Activated CD4-positive, alpha-beta T cell treated with anti-CD3 and anti-CD28 coated beads, Interleukin-2, amount 50 U/mL, for 16 hours (primary cell): ENCODE results near the gene ZSWIM3.

ENCODE experiments used
- DNase-seq: peaks from one replicate; pipeline ENCODE4 v3.0.0-alpha.2; 2020

Gene ZSWIM3

GRCh38 chr20:45833030-45833882 lies 24.2 kb upstream of the ZSWIM3 start, which contains the start of gene SNX21:
Gene SNX21 (plus strand): TSS chr20:45833799. CDS start chr20:45833920, 121 bp downstream.
- peak; percentile 55 for DNase-seq

DNA sequence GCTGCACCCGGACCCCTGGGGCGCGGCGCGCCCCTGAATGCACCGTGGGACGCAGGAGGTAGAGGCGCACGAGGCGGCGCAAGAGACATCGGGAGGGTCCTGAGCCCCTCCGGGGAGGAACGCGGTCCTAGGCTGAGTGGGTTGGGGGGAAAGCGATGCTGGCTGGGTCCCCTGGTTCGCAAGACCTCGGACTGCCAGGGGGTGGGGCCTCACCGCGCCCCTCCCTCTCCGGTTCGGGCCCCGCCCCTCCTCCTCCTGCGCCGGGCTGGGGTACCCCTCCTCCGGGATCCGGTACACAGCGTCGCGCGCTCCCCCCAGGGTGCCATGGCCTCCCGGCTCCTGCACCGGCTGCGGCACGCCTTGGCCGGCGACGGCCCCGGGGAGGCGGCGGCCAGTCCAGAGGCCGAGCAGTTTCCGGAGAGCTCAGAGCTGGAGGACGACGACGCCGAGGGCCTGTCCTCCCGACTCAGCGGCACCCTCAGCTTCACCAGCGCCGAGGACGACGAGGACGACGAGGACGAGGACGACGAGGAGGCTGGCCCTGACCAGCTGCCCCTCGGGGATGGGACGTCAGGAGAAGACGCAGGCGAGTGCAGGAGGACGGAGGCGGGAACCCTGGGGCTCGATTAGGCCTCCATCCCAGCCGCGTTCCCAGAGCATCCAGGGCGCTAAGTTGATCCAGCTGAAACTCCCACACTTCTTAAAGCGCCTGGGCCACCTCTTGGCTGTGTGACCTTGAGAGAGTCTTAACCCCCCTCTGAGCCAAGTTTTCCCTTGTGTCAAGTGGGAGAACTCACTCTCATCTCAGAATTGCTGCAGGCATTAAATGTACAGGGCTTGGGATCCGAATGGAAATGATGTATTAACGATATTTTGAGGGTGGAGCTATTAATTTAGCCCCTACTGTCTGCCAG lies 23.3 kb upstream of the ZSWIM3 start:
- peak; percentile 28 for DNase-seq

- DNase-seq: no peak
Measured at GRCh38 chr20:45834797-45835161, 22.6 kb upstream of the ZSWIM3 start.

DNA sequence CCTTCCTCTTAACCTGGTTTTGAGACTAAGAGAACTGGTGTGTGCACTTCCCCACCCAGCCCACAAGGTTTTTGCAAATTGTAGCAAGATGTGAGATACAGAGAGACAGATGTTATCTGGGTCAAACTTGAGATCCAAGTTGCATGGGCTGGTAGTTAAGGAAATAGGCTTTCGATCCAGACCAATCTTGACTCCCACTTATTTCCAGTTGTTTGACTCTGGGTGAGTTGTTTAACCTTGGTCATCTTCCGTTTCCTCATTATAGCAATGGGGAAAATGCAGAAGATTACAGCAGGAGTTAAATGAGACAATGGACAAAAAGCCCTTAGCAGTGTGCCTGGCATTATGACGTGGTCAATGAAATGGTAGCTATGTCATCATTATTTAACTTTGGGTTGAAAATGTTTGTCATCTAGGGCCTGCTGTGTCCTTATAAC lies 22.1 kb upstream of the ZSWIM3 start:
- no peak for DNase-seq

DNA sequence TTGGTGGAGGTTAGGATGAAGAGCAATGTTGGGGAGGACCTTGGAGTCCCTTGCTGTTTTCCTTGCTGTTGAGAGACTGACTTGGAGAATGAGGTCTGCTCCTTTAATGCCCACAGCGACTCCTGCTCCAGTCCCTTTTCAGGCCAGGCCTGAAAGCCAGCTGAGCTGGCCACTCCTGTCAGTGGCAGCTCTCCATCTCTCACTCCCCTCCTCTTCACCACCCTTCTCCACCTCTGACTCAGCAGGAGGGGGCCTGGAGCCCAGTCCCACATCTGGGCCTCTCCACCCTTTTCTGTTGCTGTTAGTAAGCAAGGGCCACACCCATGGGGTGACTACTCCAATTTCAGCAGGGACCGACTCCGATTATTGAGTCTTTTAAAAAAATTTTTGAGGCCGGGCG lies 21.6 kb upstream of the ZSWIM3 start:
- no peak for DNase-seq

DNA sequence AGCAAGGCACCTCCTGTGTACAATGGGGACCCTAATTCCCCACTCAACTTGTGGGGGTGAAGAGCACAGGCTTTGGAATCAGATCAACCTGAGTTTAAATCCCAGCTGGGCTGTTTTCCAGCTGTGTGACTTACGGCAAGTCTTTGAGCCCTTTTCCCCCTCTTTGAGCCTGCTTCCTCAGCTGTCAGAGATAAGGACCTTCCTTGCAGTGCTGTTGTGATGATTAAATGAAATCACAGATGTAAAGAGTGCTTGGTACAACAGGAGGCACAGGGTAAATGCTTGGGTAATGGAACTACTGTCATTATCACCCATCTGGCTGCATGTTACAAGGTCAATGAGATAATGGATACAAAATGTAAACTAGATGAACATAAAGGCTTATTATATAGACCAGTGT lies 20.6 kb upstream of the ZSWIM3 start:
- DNase-seq: no peak

DNA sequence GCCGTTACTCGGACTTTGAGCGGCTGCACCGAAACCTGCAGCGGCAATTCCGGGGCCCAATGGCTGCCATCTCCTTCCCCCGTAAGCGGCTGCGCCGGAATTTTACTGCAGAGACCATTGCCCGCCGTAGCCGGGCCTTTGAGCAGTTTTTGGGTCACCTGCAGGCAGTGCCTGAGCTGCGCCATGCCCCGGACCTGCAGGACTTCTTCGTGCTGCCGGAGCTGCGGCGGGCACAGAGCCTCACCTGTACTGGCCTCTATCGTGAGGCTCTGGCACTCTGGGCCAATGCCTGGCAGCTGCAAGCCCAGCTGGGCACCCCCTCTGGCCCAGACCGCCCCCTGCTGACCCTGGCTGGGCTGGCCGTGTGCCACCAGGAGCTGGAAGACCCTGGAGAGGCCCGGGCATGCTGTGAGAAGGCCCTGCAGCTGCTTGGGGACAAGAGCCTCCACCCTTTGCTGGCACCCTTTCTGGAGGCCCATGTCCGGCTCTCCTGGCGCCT lies 16.7 kb upstream of the ZSWIM3 start:
- DNase-seq: no peak

GRCh38 chr20:45841407-45842129 lies 15.8 kb upstream of the ZSWIM3 start:
- DNase-seq: no peak

- DNase-seq: no peak
Measured at GRCh38 chr20:45842169-45842812, 15.1 kb upstream of the ZSWIM3 start.

DNA sequence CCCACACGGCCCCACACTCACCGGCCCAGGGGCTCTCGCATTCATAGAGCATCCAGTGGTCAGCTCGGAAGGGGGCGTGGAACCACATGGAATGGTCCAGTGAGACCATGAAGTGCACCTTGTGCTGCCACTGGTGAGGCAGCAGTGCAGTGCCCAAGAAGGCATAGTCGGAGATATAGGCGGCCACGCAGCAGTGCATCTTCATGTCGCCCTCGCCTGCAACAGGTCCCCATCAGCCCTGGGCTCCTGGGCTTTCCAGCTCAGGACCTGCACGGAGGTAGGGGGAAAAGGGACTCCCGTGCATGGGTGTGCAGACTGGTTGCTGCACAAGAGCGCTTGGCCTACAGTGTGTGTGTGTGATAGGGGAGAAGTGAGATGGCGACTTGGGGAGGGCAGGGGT lies 13.9 kb upstream of the ZSWIM3 start:
- no peak for DNase-seq

DNA sequence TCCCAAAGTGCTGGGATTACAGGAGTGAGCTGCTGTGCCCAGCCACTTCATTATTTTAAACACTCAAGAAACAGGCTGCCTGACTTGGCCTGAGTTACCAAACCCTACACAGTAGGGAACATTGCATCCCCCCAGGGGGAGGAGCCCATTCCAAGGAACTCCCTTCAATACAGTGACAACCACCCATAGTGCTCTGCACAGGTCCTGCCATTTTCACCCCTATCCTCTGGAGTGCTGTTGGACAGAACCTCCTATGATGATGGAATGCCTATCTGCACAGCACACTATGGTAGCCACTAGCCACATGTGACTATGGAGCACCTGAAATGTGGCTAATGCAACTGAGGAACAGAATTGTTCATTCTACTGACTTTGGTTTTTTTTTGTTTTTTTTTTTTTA lies 12.0 kb upstream of the ZSWIM3 start:
- no peak for DNase-seq

DNA sequence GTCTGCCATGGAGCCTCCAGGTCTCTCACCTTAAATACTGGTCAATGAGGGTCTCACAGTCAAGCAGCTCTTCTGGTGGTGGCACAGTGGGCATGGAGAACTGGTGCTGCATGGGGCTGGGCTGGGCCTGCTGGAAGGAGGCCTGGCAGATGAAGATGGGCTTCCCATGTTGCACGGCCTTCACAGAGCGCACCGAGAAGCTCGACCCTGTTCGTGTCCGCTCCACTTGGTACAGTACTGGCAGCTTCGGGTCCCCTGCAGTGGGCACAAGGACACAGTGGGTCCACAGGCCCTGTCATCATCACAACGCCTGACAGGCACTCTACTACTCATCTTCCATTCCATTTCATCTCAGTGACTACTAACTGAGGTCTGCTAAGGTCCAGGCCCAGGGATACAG lies 9.0 kb upstream of the ZSWIM3 start:
- DNase-seq: no peak

- DNase-seq: no peak
Measured at GRCh38 chr20:45848969-45849582, 8.3 kb upstream of the ZSWIM3 start.

DNA sequence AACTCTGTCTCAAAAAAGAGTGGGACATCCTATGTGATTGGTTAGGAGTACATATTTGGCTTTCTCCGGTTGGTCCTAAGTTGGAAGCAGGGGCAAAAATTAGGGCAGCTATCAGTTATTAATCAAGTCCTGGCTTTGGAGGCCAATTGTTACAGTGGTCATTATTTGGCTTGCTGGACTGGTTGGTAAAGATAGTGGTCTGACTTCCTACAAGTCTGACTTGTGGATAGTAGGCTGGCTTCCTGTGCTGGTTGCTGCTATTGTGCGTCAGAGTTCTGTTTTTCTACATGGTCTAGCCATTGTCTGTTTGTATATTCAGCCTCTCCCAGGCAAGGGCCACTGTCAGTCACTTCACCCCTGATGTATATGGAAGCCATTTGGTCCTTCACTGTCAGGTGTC lies 7.2 kb upstream of the ZSWIM3 start:
- DNase-seq: no peak

DNA sequence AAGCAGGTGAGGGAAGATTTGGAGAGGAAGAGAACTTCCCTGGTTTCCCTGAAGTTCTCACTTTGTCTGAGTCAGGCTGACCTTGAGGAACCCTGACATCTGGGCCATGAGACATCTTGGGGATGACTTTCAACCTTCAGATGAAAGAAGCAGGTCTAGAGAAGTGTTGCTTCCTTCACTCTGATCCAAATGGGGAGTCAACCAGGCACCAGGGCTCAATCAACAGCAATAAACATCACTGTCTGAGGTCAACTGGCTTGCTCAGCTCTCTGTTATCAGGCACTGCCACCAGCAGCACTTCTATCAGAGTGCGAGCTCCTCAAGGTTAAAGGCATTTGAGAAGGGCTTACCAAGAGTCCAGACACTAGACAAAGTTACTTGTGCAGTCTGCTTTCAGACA lies 6.5 kb upstream of the ZSWIM3 start:
- DNase-seq: no peak

DNA sequence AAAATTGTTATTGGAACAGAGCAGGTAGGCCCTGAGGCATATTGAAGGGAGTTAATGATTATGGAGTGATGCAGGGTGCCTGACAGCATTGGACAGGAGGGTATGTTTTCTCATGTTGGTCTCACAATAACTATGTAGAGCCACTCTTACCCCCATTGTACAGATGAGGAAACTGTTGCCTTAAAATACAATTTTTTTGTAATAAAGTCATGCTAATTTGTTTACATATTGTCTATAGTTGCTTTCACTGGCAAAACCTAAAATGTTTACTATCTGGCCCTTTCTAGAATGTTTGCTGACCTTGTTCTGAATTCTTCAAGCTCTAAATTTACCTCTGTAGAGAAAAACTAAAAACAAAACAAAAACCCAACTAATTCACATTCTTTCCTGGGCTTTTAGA lies 5.9 kb upstream of the ZSWIM3 start:
- no peak for DNase-seq

GRCh38 chr20:45852326-45852725 lies 5.1 kb upstream of the ZSWIM3 start:
- no peak for DNase-seq

- DNase-seq: no peak
Measured at GRCh38 chr20:45853484-45853883, 3.9 kb upstream of the ZSWIM3 start.

DNA sequence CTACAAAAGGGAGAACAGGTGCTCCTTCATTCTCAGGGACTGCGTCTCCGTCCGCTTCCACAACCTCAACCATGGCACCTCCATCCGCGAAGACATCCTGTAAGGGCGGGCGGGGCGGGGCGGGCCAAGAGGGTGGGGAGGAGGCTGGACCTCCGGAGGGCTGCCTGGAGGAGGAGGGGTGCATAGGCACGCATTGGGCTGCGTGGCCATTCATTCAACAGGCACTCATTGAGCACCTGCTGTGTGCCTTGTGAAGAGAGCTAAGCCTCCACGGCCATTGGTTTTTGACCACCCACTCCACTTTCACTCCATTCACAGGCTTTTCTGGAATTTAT lies 435 bp downstream of the ZSWIM3 start:
- peak; percentile 63 for DNase-seq

DNA sequence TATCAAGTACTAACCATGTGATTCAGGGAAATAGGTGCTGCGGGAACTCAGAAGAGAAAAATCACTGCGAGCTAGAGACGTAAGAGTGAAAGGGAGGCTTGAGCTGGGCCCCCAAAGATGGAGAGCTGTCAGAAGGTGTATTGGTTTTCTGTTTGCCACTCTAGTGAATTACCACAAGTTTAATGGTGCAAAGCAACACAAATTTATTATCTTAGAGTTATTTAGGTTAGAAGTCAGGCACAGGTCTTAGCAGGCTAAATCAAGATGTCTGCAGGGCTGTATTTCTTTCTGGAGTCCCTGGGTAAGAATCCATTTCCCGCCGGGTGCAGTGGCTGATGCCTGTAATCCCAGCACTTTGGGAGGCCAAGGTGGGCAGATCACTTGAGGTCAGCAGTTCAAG lies 2.5 kb downstream of the ZSWIM3 start:
- DNase-seq: no peak

- no peak for DNase-seq
Measured at GRCh38 chr20:45860560-45861220, 3.3 kb downstream of the ZSWIM3 start.
